Measurements from ENCODE around the gene NXNL1.

DNA sequence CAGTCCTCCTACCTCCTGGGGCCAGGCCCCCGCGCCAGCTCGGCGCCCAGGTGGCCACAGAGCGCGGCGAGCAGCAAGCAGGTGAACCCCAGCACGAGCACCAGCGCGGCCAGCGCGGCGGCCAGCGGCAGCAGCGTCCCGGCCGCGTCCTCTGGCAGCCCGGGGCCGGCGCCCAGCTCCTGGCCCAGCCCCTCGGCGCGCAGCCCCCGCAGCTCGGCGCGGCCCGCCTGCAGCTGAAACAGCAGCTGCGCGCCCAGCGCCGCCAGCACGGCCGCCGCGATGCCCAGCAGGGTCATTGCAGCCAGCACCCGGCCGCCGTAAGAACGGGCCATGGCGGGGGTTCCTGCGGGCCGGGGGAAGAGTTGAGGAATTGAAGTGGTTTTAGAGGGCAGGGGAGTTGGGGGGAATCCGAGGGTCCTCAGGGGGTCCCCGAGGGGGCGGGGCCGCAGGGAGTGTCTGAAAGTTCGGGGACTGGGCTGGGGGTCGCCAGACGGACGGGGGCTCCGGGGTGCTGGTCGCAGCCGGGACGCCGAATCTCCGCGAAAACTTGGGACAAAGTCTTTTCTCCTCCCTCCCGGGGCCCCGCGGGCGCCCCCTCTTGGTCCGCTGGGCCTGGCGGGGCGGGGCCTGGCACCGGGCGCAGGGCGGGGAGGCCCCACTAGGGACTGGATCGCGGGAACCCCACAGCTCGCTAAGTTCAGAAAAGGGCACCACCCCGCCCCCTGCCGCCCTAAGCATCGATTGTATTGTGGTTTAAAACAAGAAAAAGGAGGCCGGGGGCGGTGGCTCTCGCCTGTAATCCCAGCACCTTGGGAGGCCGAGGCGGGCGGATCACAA lies 12.4 kb downstream of the NXNL1 start, which contains the start of gene TMEM221:
- TF ChIP-seq, protein P1, sequence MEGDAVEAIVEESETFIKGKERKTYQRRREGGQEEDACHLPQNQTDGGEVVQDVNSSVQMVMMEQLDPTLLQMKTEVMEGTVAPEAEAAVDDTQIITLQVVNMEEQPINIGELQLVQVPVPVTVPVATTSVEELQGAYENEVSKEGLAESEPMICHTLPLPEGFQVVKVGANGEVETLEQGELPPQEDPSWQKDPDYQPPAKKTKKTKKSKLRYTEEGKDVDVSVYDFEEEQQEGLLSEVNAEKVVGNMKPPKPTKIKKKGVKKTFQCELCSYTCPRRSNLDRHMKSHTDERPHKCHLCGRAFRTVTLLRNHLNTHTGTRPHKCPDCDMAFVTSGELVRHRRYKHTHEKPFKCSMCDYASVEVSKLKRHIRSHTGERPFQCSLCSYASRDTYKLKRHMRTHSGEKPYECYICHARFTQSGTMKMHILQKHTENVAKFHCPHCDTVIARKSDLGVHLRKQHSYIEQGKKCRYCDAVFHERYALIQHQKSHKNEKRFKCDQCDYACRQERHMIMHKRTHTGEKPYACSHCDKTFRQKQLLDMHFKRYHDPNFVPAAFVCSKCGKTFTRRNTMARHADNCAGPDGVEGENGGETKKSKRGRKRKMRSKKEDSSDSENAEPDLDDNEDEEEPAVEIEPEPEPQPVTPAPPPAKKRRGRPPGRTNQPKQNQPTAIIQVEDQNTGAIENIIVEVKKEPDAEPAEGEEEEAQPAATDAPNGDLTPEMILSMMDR (IDR thresholded peaks at IDR 0.05) = peak in 5 of 6 experiments; percentile 15 to 56 (median 24)
- TF ChIP-seq EP300 (IDR thresholded peaks at IDR 0.05) (no peak), POLR2A (IDR thresholded peaks at IDR 0.05) (no peak), POLR2AphosphoS5 (IDR thresholded peaks at IDR 0.05) (no peak)
